ENCODE measurements around the gene DNAH2. TPM values are rescaled to one million over a fixed set of nuclear protein-coding genes. Genes with fewer than 3 reads are reported as not detected.

Gene DNAH2
- total RNA-seq, 1 experiment from 2014 or later: 0.13 TPM

DNA sequence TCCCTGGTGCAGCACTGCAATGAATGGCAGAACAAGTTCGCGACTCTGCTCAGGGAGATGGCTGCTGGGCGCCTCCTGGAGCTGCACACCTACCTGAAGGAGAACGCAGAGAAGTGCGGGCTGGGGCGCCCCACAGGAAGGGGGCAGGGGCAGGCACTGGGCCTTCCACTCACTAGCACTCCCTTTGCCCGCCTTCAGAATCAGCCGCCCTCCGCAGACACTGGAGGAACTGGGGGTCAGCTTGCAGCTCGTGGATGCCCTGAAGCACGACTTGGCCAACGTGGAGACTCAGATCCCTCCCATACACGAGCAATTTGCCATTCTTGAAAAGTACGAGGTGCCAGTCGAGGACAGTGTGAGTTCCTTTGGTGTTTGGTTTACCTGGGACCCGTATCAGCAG, 46.4 kb downstream of the DNAH2 start:
- ATAC-seq (no peak), DNase-seq (ENCODE audit: low read depth, low spot score) (no peak)
- in situ Hi-C loops (cut with HindIII; ENCODE audit: low pct_unique_long_range_greater_than_20kb, low sequenced_read_pairs) (no loop called here), intact Hi-C loops (cut with micrococcal nuclease; ENCODE audit: unreplicated experiment) (no loop called here)
- CTCF ChIA-PET: no interaction called here
- Histone ChIP-seq H3K4me1 (ENCODE audit: control insufficient read depth, insufficient read depth, low read length) (no peaks in the 10 kb centered on the region), H3K36me3 (ENCODE audit: control insufficient read depth, insufficient read depth, low read length) (no peaks in the 10 kb centered on the region), H3K27me3 (ENCODE audit: control insufficient read depth, insufficient read depth, low read length) (no peaks in the 10 kb centered on the region), H3K27ac (ENCODE audit: low read length) (no peak overlapping the region), H3K9me3 (ENCODE audit: control insufficient read depth, insufficient read depth, low read depth, low read length) (no peaks in the 10 kb centered on the region), H3K4me3 (ENCODE audit: low read depth in 2 of 2, low read length in 2 of 2) (no peak overlapping the region)
- TF ChIP-seq POLR2AphosphoS5 (IDR thresholded peaks at IDR 0.05; ENCODE audit: low read depth, low read length) (no peak), SIN3A (IDR thresholded peaks at IDR 0.05; ENCODE audit: borderline replicate concordance, insufficient read depth, low read depth, low read length) (no peak), TCF7L2 (IDR thresholded peaks at IDR 0.05; ENCODE audit: low read depth, low read length) (no peak)
- TF ChIP-seq, protein P1, sequence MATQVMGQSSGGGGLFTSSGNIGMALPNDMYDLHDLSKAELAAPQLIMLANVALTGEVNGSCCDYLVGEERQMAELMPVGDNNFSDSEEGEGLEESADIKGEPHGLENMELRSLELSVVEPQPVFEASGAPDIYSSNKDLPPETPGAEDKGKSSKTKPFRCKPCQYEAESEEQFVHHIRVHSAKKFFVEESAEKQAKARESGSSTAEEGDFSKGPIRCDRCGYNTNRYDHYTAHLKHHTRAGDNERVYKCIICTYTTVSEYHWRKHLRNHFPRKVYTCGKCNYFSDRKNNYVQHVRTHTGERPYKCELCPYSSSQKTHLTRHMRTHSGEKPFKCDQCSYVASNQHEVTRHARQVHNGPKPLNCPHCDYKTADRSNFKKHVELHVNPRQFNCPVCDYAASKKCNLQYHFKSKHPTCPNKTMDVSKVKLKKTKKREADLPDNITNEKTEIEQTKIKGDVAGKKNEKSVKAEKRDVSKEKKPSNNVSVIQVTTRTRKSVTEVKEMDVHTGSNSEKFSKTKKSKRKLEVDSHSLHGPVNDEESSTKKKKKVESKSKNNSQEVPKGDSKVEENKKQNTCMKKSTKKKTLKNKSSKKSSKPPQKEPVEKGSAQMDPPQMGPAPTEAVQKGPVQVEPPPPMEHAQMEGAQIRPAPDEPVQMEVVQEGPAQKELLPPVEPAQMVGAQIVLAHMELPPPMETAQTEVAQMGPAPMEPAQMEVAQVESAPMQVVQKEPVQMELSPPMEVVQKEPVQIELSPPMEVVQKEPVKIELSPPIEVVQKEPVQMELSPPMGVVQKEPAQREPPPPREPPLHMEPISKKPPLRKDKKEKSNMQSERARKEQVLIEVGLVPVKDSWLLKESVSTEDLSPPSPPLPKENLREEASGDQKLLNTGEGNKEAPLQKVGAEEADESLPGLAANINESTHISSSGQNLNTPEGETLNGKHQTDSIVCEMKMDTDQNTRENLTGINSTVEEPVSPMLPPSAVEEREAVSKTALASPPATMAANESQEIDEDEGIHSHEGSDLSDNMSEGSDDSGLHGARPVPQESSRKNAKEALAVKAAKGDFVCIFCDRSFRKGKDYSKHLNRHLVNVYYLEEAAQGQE (IDR thresholded peaks at IDR 0.05; ENCODE audit: insufficient read depth in 1 of 2, low read depth in 2 of 2, low read length in 1 of 2): no peak
- TF ChIP-seq, protein P2, sequence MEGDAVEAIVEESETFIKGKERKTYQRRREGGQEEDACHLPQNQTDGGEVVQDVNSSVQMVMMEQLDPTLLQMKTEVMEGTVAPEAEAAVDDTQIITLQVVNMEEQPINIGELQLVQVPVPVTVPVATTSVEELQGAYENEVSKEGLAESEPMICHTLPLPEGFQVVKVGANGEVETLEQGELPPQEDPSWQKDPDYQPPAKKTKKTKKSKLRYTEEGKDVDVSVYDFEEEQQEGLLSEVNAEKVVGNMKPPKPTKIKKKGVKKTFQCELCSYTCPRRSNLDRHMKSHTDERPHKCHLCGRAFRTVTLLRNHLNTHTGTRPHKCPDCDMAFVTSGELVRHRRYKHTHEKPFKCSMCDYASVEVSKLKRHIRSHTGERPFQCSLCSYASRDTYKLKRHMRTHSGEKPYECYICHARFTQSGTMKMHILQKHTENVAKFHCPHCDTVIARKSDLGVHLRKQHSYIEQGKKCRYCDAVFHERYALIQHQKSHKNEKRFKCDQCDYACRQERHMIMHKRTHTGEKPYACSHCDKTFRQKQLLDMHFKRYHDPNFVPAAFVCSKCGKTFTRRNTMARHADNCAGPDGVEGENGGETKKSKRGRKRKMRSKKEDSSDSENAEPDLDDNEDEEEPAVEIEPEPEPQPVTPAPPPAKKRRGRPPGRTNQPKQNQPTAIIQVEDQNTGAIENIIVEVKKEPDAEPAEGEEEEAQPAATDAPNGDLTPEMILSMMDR (IDR thresholded peaks at IDR 0.05): no peak
- POLR2A ChIA-PET: interaction anchor here (0.7 kb wide), 1 partner anchor 413 kb away, joined by 4 read pairs; no protein-coding TSS in a partner anchor
- BruUV-seq (replicated peaks): no TSS peak

DNA sequence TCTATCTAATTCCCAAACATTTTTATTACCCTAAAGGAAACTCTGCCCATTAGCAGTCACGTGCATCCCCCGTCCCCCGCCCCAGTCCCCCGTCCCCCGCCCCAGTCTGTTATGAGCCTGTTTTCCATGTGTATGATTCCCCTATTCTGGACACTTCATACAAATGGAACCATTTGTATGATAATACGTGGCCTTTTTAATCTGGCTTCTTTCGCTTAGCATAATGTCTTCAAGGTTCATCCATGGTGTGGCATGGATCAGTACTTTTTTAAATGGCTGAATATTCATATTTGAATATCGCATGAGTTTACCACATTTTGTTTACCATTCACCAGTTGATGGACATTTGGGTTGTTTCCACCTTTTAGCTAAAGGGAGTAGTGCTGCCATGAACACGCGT, 49.5 kb downstream of the DNAH2 start:
- Histone ChIP-seq H3K4me3 (ENCODE audit: low read depth in 2 of 2, low read length in 2 of 2) (no peak overlapping the region), H3K36me3 (ENCODE audit: control insufficient read depth, insufficient read depth, low read length) (no peaks in the 10 kb centered on the region), H3K27ac (ENCODE audit: low read length) (no peak overlapping the region), H3K27me3 (ENCODE audit: control insufficient read depth, insufficient read depth, low read length) (no peaks in the 10 kb centered on the region), H3K9me3 (ENCODE audit: control insufficient read depth, insufficient read depth, low read depth, low read length) (no peaks in the 10 kb centered on the region), H3K4me1 (ENCODE audit: control insufficient read depth, insufficient read depth, low read length) (no peaks in the 10 kb centered on the region)
- BruUV-seq (replicated peaks): no TSS peak
- intact Hi-C loops (cut with micrococcal nuclease; ENCODE audit: unreplicated experiment) (no loop called here), in situ Hi-C loops (cut with HindIII; ENCODE audit: low pct_unique_long_range_greater_than_20kb, low sequenced_read_pairs) (no loop called here)
- ChIA-PET CTCF (interaction anchor here (1.0 kb wide), 1 partner anchor 14 kb away, joined by 4 read pairs; no protein-coding TSS in a partner anchor), POLR2A (no interaction called here)
- ATAC-seq: no peak
- TF ChIP-seq, protein P2 (IDR thresholded peaks at IDR 0.05): no peak
- TF ChIP-seq POLR2AphosphoS5 (IDR thresholded peaks at IDR 0.05; ENCODE audit: low read depth, low read length): no peak
- TF ChIP-seq, protein P1 (IDR thresholded peaks at IDR 0.05; ENCODE audit: insufficient read depth in 1 of 2, low read depth in 2 of 2, low read length in 1 of 2): no peak
- TF ChIP-seq SIN3A (IDR thresholded peaks at IDR 0.05; ENCODE audit: borderline replicate concordance, insufficient read depth, low read depth, low read length): no peak
- no peak for TF ChIP-seq TCF7L2 (IDR thresholded peaks at IDR 0.05; ENCODE audit: low read depth, low read length)
- no peak for DNase-seq (ENCODE audit: low read depth, low spot score)
